NOMO-1 treated with dmso at 0.1 percent for 144 hours (cell line): Measurements from ENCODE around the gene PARP6.
"Not testable (repeated sequence)": the region's sequence is repeated elsewhere in the genome, so short reads cannot be mapped to it uniquely, and the experiment has no call there.

Experiments
- DNase-seq: peaks from one replicate; lab custom pipeline; 2025; ENCODE audit not compliant: unreplicated experiment; lab: John Stamatoyannopoulos, UW

Gene PARP6

DNA sequence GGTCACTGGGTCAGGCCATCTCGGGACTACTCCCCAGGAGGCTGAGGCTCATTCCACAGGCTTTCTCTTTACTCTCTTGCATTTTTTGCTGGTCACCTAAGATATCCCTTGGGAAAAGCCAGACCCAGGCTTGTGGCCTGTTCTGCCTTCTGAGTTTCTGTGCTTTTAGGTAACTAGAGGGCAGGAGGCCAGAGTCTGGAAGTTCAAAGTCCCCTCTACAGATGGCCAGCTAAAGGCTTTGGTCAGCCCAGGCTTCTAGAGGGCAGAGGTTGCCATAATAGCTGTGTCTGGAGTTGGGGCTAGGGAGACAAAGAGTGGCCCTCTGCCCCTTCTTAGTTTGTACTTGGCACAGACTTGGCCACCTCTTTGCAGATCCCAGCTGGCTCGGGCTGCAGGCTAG, 8.4 kb upstream of the PARP6 start:
- DNase-seq = no peak

- no peak for DNase-seq
These were observed 6.4 kb upstream of the PARP6 start for GRCh38 chr15:72278737-72279136.

GRCh38 chr15:72276326-72276700, 4.0 kb upstream of the PARP6 start:
- DNase-seq = no peak

DNA sequence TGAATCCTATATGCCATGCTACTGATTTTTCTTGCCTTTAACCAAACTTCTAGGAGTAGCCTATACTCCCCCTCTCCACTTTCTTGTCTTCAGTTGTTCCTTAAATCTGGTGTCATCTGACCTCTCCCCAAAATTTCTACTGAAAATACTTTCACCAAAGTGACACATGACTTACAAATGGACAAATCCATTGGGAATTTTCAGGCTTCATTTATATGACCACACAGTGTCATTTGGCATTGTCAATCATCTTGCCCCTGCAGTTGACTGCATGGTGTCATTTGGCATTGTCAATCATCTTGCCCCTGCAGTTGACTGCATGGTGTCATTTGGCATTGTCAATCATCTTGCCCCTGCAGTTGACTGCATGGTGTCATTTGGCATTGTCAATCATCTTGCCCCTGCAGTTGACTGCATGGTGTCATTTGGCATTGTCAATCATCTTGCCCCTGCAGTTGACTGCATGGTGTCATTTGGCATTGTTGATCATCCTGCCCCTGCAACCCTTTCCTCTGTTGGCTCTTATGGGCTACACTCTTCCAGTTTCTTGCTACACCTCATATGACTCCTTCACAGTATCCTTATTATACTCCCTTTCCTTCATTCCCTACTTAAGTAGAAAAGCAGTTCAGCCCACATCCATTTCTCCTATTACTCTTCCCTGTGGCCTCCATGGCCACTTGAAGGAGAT, 3.4 kb upstream of the PARP6 start:
- DNase-seq = not testable (repeated sequence)

- DNase-seq = no peak
These were observed 621 bp upstream of the PARP6 start for GRCh38 chr15:72272997-72273352.

- DNase-seq = no peak
These were observed 500 bp downstream of the PARP6 start for GRCh38 chr15:72271895-72272212.

DNA sequence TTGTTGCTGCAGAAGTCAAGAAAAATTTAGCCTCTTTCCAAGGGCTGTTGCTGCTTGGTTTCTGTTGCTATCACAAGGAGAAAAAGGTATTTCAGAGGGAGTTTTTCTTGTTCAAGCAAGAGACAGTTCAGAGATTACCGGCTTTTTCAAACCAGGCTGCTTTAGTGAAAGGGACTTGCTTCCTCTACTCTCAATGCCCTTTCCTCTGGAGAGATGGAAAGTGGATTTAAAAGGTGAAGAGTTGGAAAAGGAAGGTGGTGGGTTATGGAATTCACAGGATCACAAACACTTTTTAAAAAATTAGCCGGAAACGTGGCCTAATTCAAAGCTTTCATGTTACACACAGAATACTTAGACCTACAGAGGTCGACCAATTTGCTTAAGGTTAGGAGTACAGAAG, 1.1 kb downstream of the PARP6 start:
- no peak for DNase-seq

DNA sequence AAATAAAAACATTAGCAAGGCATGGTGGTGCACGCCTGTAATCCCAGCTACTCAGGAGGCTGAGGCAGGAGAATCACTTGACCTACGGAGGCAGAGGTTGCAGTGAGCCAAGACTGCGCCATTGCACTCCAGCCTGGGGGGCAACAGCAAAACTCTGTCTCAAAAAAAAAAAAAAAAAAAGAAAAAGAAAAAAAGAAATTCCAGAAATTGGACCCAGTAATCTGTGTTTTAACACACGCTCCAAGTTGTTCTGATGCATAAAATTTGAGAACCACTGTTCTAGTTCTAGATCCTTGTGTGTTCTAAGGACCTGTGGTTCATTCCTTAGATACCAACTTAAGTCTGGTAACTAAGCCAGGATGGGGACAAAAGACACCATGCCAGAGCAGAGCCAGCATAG, 2.6 kb downstream of the PARP6 start:
- DNase-seq = no peak

- DNase-seq = no peak
These were observed 7.3 kb downstream of the PARP6 start for GRCh38 chr15:72265031-72265430.

DNA sequence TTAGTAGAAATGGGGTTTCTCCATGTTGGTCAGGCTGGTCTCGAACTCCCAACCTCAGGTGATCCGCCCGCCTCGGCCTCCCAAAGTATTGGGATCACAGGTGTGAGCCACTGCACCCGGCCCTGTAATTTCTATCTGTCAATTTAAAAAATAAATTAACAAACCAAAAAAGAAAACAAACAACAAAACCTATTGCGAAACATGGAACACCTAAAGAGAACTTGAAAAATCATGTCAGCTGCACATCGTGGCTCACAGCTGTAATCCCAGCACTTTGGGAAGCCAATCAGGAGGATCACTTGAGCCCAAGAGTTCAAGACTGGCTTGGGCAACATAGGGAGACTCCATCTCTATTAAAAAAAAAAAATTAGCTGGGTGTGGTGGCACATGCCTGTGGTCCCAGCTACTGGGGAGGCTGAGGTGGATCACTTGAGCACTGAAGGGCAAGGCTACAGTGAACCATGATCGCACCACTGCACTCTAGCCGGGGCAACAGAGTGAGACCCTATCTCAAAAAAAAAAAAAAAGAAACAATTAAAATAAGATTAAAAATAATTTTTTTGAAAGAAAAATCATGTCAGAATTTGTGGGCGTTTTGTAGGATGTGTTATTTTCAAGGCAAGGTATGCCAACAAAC, 19.6 kb downstream of the PARP6 start:
- no peak for DNase-seq

DNA sequence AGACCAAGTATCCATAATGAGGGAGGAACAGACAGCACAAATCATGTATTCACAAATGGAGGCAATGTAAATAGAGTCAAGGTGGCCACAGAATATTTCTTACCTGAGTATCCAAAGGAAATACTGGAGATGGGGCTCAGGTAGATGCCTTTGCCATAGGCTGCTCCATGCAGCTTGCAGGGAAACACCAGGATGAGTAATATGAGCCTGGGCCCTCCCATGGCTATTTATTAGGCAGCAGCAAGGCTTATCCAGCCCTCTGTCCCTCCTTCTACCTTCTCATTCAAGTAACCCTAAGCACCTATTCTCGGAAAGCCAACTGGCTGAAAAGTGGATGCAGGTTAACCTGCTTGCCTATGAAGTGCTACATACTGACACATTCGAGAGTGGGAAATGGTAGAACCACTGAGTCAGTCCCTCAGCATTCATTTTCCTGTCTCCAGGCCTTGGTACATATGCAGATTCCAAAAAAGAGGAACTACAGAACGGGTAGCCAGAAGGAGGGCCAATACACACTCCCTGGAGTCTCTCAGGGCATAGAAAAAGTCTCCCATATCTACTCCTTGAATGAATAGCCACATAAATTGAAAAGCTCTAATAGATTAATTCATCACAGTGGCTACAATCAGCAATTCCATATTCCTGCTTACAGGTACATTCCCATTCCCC, 23.1 kb downstream of the PARP6 start:
- no peak for DNase-seq

DNA sequence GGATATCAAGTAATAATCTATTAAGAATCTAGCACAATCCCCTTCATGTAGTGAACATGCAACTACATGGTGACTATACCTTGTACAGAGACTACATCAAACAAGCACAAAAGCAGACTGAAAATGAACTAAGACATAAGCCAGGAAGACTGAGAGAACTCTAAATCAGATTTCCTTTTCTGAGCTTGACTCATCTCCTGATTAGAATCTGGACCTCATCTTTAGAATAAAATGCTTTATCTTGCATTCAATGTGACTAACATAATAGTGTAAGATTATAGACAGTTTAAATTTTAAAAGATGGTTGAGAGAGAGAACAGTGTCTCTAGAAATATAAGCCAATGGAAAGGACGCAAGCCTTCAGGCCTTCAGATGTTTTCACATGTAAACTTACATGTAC, 23.8 kb downstream of the PARP6 start:
- no peak for DNase-seq

DNA sequence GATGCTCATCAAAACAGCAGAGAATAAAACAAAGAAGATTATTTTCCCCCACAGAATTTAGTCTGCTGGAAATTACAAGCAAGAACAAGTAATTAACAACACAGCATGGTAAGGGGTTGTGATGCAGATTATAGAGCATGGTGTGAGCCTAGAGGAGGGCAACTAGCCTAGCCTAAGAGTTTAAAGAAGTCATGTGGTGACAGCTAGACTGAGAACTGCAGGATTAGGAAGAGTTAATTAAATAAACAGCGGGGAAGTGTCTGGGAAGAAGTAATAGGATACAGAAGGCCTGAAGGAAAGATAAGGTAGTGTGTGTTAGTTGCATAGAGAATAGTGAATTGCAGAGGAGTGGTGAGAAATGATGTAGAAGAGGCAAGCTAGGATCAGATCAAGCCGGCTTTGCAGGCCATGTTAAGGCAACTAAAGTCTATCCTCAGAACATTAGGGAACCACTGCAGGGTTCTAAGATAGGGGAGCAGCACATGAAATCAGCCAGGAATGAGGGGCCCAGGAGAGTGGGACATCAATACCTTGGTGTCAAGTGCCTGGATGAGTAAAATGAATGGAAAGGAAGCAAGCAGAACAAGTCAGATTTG, 29.5 kb downstream of the PARP6 start:
- no peak for DNase-seq

- no peak for DNase-seq
These were observed 32.7 kb downstream of the PARP6 start for GRCh38 chr15:72239652-72240051.

- no peak for DNase-seq
These were observed 33.8 kb downstream of the PARP6 start for GRCh38 chr15:72238586-72238985.

DNA sequence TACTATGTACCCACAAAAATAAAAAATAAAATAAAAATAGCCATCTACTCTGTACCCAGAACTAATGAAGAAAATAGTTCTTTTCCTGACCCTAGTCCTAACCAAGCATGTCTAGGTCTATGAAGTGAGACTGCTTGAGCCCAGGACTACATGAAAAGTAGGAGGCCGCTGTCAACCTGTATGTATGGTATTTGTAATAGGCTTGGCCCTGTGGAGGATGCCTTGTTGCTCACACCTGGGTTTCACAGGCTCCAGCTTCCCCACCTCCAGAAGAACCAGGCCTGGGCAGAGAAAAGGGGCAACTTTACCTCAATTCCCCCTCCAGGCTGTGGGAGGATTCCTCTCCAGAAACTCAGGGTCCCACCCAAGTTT, 34.5 kb downstream of the PARP6 start:
- no peak for DNase-seq

DNA sequence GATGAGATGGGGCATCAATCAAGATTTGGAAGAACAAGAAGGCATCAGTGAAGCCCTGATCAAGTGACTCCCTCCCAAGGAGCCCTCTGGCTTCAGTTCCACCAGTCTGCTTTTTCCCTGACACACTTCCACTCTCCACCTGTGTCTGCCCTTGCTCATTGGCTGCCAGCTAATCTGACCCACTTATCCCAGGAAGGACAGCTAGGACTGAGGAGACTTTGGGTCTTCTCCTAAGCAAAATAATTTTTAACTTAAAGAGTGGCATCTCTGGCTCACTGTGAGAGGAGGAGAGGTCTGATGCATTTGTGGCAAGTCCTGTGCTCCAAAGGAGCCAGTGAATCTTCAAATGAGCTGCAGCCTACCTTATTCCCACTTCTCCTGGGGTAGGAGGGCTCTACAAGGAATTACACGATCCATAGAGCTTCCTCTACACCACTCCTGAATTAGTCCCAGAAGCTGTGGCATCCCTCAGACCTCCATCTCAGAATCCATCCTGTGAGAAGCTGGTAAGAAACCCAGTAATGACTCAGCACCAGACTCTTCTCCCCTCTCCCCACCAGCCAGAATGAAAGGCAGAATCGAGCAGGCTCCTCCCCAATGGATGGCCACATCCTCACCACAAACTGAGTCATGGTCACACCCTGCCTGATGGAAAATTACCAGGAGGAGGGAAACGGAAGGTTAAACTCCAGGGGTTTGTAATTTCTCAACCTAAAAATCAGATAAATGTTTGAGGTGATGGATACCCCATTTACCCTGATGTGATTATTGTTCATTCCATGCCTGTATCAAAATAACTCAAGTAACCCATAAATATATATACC, 35.1 kb downstream of the PARP6 start:
- peak; percentile 89 for DNase-seq

DNA sequence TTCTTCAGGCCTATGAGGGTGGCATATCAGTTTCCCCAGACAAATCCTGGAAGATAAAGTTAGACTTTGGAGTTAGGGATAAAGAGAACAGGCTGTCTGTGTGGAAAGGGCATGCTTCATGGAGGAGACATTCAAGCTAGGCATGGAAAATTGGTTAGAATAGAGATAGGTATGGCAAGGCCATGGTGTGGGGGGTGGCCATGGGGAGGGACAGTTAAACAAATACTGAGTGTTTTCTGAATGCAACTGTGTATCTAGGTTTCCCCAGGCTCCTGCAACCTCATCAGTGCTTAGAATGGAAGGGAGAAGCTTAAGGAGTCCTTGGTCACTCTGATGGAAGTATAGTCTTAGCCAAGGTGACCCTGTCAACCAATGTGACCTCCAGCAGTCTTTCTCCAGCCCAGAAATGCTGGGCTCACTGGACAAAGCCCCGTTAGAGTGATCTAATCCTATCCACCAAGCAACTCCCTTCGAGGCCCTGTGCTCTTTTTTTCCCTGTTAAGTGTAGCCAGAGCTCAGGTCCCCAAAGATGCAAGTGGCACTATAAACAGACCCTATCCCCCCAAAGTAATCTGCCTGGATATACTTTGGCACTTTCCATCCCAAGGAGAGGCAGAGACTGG, 35.9 kb downstream of the PARP6 start:
- no peak for DNase-seq

GRCh38 chr15:72235298-72235697, 37.1 kb downstream of the PARP6 start:
- no peak for DNase-seq

DNA sequence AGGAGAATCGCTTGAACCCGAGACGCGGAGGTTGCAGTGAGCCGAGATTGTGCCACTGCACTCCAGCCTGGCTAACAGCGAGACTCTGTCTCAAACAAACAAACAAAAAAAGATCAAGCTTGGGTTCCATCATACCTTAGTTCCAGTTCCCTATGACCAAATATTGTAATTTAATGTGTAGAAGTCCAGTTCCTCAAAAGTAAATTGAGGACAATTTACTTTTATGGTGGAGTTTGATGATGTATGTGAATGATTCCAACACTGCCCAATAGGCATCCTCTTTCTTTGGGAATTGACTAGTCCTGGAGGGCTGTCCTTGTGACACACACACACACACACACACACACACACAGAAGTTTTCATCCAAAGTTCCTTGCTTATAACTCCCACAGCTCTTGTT, 38.6 kb downstream of the PARP6 start:
- DNase-seq = peak; percentile 13

GRCh38 chr15:72231833-72232478, 40.4 kb downstream of the PARP6 start:
- DNase-seq = peak; percentile 11
